ENCODE results near the gene ENPP6.
"Not testable (repeated sequence)": the region's sequence is repeated elsewhere in the genome, so short reads cannot be mapped to it uniquely, and the experiment has no call there.

- TF ChIP-seq, protein P1, sequence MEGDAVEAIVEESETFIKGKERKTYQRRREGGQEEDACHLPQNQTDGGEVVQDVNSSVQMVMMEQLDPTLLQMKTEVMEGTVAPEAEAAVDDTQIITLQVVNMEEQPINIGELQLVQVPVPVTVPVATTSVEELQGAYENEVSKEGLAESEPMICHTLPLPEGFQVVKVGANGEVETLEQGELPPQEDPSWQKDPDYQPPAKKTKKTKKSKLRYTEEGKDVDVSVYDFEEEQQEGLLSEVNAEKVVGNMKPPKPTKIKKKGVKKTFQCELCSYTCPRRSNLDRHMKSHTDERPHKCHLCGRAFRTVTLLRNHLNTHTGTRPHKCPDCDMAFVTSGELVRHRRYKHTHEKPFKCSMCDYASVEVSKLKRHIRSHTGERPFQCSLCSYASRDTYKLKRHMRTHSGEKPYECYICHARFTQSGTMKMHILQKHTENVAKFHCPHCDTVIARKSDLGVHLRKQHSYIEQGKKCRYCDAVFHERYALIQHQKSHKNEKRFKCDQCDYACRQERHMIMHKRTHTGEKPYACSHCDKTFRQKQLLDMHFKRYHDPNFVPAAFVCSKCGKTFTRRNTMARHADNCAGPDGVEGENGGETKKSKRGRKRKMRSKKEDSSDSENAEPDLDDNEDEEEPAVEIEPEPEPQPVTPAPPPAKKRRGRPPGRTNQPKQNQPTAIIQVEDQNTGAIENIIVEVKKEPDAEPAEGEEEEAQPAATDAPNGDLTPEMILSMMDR (conservative IDR thresholded peaks at IDR 0.05; ENCODE audit: low read depth, low read length) = not testable (repeated sequence)
- TF ChIP-seq EZH2 (IDR thresholded peaks at IDR 0.05; ENCODE audit: borderline replicate concordance, low read depth, low read length, poor library complexity, severe bottlenecking) = not testable (repeated sequence)
These were observed 76.8 kb downstream of the ENPP6 start for GRCh38 chr4:184140901-184141300.
